ENCODE data around the gene PSME2.
"Not testable (repeated sequence)": the region's sequence is repeated elsewhere in the genome, so short reads cannot be mapped to it uniquely, and the experiment has no call there.

Gene PSME2

GRCh38 chr14:24110523-24110922, 35.9 kb downstream of the PSME2 start:
- no peak for DNase-seq

- no peak for DNase-seq
These were observed 36.4 kb downstream of the PSME2 start for GRCh38 chr14:24110060-24110459.

GRCh38 chr14:24108336-24108874, 38.0 kb downstream of the PSME2 start:
- DNase-seq, result no peak

- DNase-seq, result no peak
These were observed 39.6 kb downstream of the PSME2 start for GRCh38 chr14:24106672-24107271.

- DNase-seq, result not testable (repeated sequence)
These were observed 40.7 kb downstream of the PSME2 start for GRCh38 chr14:24105609-24106239.

GRCh38 chr14:24103451-24103850, 43.0 kb downstream of the PSME2 start:
- no peak for DNase-seq

- DNase-seq, result no peak
These were observed 43.9 kb downstream of the PSME2 start for GRCh38 chr14:24102357-24103048.

GRCh38 chr14:24100982-24101494, 45.4 kb downstream of the PSME2 start:
- DNase-seq, result no peak

GRCh38 chr14:24100197-24100981, 46.0 kb downstream of the PSME2 start:
- peak; percentile 27 to 47 (median 39) for DNase-seq

GRCh38 chr14:24098927-24099813, 47.2 kb downstream of the PSME2 start:
- DNase-seq, result no peak

- no peak for DNase-seq
These were observed 48.0 kb downstream of the PSME2 start for GRCh38 chr14:24098229-24098926.

- no peak for DNase-seq
These were observed 49.7 kb downstream of the PSME2 start for GRCh38 chr14:24096545-24097181.

GRCh38 chr14:24095271-24096068, 50.9 kb downstream of the PSME2 start:
- peak; percentile 85 to 90 (median 86) for DNase-seq

GRCh38 chr14:24094841-24095270, 51.6 kb downstream of the PSME2 start:
- peak in 1 of 3 donors; percentile 32 for DNase-seq

GRCh38 chr14:24093901-24094840, 52.2 kb downstream of the PSME2 start, which contains the start of gene PCK2:
PCK2 (plus strand) TSS chr14:24094311; CDS start chr14:24094406, 95 bp downstream.
- DNase-seq, result peak; percentile 93 to 97 (median 96)

Measured in suppressor macrophage treated with lipopolysaccharide for 1 hour (primary cell).